NCI-H82 treated with DMSO at 0.1 percent for 48 hours (cell line): Measurements from ENCODE around the gene ATF2.
A peak's percentile ranks its signal among the peaks of the same experiment; 100 is the strongest.
"Not testable (repeated sequence)": the region's sequence is repeated elsewhere in the genome, so short reads cannot be mapped to it uniquely, and the experiment has no call there.

ENCODE experiments used
- DNase-seq: peaks from one replicate; lab custom pipeline; 2025; ENCODE audit not compliant: unreplicated experiment; lab: John Stamatoyannopoulos, UW

ATF2 gene

DNA sequence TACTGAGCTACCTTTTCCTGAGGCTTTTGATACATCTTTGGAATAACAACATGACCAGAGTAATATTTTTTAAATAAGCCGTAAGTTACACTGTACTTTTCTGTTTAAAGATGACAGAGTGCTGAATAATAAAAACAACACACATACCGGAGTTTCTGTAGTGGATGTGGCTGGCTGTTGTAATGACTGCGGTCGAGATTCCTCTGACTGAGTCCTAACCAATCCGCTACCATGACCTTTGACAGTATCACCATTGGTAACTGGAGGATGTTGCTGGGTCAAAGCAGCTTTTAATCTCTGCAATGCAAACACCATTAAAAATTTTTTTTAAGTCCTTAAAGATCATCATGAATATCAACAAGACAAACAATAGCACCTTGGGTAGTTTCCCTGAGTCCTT, 70.7 kb downstream of the ATF2 start:
- no peak for DNase-seq

DNA sequence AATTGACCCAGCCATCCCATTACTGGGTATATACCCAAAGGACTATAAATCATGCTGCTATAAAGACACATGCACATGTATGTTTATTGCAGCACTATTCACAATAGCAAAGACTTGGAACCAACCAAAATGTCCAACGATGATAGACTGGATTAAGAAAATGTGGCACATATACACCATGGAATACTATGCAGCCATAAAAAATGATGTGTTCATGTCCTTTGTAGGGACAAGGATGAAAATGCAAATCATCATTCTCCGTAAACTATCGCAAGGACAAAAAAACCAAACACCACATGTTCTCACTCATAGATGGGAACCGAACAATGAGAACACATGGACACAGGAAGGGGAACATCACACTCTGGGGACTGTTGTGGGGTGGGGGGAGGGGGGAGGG, 83.9 kb downstream of the ATF2 start:
- not testable (repeated sequence) for DNase-seq

DNA sequence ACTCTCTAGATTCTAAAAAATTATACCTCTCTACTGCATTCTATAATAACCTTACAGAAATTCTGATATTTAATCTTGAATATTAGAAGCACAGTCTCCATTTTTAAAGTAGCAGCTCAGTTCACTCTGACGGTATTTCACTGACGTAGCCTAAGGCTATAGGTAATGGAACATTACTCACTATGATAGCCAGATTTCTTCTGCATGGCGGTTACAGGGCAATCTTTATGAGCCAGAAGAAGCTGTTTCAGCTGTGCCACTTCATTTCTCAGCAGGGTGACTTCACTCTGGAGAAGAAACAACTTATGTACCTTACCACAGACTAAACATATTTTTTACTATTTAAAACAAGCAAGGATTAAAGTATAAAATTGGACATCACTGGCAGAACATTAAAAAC, 87.5 kb downstream of the ATF2 start:
- DNase-seq, result no peak

DNA sequence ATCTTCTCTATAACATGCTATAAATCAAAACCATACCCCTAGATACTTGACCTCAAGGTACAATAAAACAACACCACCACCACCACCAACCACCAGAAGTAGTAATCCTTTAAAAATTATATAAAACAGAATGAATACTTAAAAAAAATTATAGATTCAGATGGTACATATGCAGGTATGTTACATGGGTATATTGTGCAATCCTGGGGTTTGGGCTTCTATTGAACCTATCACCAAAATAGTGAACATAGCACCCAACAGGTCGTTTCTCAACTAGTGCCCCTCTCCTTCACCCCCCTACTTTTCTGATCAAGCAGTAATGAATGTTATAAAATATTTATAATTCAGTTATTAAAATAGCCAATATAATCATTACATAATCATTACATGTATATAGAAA, 91.7 kb downstream of the ATF2 start:
- no peak for DNase-seq

DNA sequence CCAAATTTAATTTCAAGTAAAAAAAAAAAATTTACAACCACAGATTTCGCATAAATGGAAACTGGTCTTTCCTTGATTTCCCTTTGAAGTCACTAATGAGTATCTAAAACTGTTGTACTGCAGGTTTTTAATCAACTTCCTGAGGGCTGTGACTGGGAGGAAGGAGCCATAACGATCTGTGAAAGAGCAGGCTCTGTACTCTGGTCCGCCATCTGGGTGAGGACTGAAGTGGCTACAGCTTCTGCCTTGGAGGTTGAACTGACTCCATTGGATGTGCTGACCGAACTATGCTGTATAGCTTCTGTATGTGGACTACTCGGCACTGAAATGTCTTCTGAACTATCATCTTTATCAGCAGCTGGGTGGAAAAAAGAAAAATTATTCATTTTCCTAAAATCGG, 93.5 kb downstream of the ATF2 start:
- DNase-seq, result no peak

DNA sequence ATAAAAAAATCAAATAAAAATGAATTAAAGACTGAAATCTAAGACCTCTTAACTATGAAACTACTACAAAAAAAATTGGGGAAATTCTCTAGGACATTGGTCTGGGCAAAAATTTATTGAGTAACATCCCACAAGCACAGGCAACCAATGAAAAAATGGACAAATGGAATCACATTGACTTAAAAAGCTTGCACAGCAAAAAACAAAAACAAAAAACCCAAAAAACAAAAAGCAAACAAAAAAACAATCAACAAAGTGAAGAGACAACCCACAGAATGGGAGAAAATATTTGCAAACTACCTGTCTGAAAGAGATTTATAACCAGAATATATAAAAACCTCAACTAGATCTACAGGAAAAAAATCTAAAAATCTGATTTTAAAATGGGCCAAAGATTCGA, 99.5 kb downstream of the ATF2 start:
- DNase-seq, result no peak

DNA sequence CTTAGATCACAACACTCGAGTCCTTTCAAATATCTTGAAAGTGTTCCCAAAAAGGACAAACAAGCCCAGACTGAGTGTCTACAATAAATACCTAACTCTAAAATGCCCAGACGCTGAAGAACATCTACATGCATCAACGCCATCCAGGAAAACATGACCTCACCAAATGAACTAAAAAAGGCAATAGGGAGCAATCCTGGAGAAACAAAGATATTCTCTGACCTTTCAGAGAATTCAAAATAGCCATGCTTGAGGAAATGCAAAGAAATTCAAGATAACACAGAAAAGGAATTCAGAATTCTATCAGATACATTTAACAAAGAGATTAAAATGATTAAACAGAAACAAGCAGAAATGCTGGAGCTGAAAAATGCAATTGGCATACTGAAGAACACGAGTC, 101.6 kb downstream of the ATF2 start:
- DNase-seq, result no peak

DNA sequence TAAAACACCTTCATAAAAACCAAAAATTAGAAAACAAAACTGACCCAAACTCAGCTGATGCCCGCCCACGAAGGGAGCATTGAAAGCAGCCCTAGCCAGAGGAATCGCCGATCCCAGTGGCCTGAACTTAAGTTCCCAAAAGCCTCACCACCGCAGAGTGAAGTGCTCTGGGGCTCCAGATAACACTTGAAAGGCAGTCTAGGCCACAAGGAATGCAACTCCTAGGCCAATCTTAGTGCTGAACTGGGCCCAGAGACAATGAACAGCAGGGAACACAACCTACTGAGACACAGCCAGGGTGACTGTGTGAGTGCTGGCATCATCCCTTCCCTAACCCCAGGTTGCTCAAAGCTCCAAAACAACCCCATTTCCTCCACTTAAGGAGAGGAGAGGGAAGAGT, 103.2 kb downstream of the ATF2 start:
- DNase-seq, result no peak

DNA sequence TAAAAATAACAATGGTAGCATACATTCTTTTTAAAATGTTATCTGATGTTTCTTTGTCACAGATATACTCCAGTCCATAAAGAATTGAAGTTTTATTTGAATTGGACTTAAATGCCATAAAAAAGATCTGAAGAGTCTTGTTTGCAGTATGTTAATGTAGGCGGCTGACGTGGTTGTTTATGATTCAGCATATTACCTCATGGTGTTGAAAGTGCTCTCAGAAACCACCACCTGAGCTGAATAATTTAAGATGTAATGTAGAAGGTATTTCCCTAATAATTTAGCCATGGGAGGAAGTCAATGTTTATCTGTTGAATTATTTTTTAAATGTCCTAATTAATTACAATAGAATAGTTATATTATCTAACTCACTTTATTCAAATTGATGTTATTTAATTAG, 104.3 kb downstream of the ATF2 start:
- DNase-seq, result no peak

DNA sequence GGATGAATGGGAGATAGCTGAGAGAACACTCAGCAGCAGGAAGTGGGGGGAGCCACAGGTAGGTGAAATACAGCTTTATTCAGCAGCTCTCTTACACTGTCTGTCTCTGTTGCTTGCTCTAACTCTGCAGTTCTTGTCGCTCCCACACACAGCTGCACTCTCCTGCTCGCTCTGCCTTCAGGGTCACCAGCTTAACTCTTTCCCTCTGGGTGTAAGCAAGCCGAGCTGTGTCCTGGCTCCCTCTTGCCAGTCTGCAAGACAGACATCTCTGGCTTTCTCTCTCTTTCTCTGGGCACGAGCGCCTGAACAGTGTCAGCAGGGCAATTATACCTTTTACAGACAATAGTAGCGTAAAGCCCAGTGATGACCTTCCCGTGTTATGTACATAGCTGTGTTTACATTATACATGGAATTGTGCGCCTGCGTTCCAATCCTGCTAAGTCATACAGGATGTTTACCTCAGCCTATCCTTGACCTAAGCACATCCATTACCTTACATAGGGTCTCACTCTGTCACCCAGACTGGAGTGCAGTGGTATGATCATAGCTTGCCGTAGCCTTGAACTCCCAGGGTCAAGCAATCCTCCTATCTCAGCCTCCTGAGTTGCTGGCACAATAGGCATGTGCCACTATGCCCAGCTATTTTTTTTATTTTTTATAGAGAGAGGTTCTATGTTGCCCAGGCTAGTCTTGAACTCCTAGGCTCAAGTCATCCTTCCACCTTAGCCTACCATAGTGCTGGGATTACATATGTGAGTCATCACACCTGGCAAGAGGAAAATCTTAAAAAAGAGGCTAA, 105.0 kb downstream of the ATF2 start:
- no peak for DNase-seq

DNA sequence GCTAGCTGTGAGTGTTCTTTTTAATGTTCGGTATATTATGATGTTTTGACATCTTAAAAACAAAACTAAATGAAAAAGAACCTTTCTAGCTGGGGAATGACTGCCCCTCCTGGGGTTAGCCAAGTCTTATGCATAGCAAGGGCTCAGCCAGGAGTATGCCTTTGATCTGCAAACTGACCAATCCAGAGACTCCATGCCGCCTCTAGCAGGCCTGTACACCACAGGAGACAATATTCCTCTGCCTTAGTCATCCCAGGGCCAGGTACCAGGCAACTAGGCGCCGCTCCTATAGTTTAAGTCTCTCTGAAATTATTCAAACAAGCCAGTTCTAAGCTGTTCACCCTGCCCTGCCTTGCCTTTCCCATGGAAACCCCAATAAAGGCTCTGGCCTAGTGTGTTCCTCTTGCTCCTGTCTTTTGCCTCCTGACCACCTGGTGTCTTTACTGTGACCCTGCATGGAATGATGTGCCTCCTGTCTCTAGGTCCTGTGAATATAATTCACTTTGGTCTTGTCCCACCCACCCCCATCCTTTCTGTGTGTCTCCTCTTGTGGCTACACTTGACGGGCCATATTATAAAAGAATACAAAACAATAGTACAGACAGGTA, 110.8 kb downstream of the ATF2 start:
- DNase-seq, result no peak

DNA sequence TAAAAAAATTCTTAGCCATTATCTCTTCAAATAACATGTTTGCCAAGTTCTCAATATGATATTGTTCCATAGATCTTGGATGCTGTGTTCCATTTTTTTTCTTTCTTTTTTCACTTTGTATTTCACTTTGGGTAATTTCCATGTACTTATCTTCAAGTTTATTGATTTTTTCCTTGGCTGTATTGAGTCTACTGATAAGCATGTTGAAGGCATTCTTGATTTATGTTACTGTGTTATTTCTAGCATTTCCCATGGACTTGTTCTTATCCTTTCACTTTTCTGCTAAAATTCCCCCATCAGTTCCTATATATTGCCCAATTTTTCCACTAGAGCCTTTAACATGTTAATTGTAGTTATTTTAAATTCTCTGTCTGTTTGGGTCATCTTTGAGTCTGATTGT, 112.0 kb downstream of the ATF2 start:
- DNase-seq, result no peak

DNA sequence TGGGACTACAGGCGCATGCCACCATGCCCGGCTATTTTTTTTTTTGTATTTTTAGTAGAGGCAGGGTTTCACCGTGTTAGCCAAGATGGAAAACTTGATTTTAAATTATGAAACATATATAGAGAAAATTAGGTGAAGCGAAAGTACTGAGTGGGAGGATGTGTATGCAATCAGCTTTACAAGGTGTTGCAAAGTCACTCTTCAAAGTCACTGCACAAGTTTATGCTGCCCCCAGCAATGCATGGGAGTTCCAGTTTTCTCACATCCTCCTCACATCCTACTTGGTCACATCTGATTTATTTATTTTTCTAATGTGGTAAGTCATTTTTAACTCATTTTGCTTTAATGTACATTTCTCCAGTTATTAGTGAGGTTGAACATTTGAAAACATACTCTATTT, 113.7 kb downstream of the ATF2 start:
- DNase-seq, result no peak

DNA sequence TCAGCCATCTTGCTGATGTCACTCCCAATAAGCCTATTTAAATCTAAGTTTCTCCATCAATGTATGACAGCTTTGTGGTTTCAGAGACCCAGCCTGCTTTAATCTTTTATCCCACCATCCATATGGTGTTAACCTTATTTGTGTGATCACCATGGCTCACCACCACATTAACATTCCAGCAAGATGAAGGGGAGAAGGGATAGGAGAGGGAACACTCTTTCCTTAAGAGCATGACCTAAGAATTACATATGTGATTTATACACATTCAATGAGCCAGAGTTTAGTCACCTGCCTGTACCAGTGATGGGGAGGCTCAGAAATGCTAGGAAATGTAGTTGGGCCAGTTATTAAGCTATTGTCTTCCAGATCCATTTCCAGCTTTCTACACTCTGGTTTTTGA, 118.3 kb downstream of the ATF2 start:
- peak; percentile 55 for DNase-seq

DNA sequence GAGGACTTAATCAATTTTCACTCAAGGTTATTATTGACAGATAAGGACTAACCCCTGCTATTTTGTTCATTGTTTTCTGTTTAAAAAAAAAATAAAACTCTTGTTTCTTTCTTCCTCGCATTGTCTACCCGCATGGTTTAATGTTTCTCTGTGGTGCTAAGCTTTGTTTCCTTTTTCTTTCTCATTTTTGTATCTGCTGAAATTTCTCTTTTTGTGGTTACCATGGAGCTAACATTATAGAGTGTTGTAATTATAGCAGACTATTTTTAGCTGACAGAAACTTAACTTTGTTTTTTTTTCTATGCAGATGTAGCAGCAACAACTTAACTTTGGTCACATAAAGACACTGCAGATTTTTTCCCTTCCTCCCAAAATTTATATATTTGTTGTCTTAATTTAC, 119.7 kb downstream of the ATF2 start:
- no peak for DNase-seq

DNA sequence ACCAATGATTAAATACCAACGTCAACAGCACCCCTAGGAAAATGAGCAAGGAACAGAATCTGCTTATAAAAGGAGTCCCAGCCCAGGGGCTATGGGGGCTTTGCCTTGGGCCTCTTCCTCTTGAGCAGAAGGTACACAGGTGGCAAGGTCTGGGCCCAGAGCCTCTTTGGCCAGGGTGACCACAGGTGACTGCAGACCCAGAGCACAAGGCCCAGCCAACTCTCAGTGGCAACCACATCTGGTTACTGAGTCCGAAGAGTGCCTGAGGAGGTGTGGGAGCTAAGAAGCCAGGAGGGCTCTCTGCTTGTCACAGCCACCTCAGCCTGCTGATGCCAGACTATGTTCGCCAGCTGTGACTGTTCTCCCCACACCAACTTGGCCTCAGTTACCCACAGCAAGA, 128.5 kb downstream of the ATF2 start:
- DNase-seq, result no peak

DNA sequence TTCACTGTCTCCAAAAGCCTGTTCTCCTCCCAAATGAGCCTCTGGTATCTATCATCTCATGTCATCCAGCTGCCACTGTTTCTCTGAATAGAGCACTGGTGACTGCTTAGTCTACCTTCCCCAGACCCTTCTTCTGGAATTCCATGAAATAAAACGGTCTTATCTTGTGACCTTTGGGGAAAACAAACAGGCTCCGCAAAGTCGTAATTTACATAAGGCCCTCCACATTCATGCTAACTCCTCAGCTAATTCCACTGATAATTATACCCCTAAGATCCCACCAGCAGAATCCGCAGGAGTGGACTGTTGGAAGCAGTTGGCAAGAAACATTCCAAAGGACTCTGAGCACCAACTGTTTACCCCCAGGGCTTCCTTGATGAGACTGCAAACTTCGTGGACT, 129.0 kb downstream of the ATF2 start:
- no peak for DNase-seq

DNA sequence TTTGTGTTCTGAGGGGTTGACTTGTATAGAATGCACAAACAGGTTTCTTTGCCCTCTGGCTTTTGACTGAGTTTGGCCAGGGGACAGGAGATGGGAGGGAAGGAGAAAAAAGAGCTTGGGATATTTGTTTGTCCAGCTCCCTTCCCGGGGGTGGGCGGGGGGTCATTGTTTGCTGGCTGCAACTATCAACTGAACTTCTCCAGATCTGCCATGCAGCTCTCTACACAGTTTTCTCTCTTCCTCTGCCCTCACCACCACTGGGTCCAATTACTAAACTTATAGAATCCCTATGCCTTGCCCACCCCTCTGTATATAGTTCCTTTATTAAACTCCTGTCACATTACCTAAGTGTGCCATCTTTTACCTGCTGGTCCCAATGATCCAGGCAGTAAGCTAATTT, 130.1 kb downstream of the ATF2 start:
- DNase-seq, result no peak

DNA sequence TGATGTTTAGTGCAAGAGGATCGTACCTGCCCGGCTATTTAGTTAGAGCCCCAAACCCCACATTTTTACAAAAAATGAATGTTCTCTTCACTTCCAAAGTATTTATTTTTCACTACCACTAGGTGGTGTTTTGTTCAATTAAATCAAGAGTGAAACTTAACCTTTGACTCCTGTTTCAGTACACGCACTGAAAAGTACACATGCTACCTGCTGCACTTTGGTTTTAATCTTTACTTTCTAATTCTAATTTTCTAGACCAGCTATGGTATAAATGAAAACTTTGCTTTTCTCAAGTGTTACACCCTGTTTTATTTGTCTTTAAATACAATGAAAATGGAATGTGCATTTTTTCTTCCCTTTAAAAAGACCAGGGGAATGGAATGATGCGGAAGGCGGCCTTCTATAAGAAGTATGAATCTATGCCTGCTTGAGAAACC, 131.4 kb downstream of the ATF2 start:
- no peak for DNase-seq

DNA sequence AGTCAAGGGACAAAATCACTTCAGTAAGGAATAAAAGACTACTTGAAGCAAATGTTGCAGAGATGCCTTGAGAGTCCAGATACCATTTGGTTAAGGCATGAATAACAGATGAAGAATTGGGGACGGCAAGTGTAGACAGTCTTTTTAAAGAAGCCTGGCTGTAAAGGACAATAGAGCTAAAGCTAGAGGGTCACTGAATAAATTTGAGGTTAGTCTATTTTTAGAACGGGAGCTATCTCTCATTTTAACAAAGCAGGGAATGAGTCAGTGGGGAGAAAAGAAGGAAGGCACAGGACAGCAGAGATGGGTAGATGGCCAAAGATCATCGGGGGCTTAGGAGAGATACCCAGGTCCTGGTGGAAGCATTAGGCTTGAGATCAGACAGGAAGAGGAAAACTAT, 132.2 kb downstream of the ATF2 start:
- DNase-seq, result no peak

DNA sequence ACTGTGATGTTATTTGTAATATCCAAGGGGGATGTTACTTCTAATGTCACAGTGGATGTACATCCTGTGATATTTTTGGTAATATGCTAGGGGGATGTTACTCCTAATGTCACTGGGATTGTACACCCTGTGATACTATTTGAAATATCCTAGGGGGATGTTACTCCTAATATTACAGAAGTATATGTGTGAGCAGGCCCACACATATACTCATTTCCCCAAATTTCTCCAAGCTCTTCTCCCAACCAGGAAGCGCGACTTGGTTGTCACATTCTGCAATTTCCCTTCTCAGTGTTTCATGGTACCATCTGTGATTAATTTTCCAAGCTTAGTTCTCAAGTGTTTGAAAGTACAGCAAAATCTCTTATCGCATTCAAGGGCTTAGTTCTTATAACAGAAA, 133.3 kb downstream of the ATF2 start:
- no peak for DNase-seq

DNA sequence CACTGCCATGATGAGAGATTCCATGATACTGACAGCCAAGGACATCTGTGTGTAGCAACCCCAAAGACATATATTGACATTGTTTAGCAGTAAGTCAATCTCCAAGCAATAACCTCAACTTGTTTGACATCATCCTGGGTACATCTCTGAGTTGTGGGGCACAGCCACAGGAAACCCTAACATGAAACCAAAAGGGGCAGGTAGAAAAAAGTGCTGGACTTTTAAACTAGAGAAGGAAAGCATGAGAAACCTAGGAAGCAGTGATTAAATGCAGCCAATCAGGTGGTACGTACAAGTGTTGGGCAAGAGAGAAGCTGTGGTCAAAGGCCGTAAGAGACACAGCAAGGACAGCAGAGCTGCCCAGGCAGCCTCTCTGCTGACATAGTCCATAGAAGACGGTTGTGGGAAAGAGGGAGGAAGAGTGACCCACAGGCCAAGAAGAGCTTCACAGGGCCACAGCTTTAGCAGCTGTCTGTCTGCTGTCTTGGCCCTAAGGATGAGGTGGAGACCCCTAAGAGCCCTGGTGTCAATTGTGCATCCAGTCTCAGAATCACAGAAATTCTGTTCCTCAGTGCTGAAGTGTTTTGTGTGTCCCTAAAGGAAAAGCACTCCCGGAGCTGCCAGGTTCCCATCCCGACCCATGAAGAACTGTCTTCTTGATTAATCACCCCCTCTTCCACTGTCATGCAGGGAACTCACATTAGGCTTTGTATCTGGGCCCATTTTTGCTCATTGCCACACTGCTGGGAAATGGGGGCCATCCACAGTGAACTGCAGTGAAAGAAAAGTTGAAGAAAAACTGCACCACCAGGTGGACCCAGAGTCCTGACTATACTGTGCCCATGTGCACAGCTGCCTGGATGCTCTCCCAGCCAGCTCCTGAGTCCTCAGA, 137.4 kb downstream of the ATF2 start:
- DNase-seq, result no peak
